Lower leg skin (tissue), 3 donors: ENCODE results near the gene BRF1.

ENCODE experiments used
- POLR2A ChIP-seq, 2 donors: fragments of 450-650 bp; IDR thresholded peaks; one replicate each; pipeline ENCODE4 v1.6.1; 2016 to 2017; ENCODE audit warnings: antibody characterized with exemption in 2 of 2, mild to moderate bottlenecking in 1 of 2, moderate library complexity in 1 of 2
- TF ChIP-seq, protein P1 (sequence below), 3 donors: fragments of 450-650 bp; IDR thresholded peaks; one replicate each; pipeline ENCODE4 v1.5.1; 2016; ENCODE audit warnings: antibody characterized with exemption in 3 of 3, mild to moderate bottlenecking in 3 of 3, moderate library complexity in 2 of 3

DNA sequence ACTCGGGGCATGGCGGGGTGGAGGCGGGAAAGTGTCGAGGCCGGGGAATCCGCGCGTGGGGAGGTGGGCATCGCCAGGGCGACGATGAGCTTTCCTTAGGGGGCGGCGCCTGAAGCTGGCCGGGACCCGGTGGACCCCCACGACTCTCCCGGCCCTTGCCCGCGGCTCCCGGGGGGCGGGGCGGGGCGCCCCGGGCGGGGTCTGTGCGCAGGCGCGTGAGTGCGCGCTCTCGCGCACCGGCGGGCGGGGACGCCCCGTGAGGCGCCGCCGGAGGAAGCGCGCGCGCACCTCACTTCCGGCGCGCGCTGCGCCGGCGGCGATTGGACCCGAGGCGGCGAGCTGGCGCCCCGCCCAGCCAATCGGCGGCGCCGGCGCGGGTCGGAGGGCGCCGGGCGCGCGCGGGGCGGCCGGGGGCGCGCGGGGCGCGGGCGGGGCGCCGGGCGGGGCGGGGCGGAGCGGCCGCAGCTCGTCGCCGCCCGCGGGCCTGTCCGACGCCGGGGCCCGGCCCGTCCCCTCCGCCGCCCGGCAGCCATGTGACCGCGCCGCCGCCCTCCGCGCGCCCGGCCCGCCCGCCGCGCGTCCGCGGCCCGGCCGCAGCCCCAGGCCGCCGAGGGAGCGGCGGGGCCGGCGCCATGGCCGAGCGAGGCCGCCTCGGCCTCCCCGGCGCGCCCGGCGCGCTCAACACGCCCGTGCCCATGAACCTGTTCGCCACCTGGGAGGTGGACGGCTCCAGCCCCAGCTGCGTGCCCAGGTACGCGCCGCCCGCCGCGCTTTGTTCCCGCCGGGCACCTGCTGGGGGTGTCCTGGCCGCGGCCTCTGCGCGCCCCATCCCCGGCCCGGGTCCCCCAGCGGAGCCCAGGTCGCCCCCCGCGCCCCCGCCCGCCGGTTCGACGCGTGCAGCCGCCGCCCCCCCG lies 13.7 kb upstream of the BRF1 start, which contains the start of gene PACS2:
- TF ChIP-seq, protein P1, sequence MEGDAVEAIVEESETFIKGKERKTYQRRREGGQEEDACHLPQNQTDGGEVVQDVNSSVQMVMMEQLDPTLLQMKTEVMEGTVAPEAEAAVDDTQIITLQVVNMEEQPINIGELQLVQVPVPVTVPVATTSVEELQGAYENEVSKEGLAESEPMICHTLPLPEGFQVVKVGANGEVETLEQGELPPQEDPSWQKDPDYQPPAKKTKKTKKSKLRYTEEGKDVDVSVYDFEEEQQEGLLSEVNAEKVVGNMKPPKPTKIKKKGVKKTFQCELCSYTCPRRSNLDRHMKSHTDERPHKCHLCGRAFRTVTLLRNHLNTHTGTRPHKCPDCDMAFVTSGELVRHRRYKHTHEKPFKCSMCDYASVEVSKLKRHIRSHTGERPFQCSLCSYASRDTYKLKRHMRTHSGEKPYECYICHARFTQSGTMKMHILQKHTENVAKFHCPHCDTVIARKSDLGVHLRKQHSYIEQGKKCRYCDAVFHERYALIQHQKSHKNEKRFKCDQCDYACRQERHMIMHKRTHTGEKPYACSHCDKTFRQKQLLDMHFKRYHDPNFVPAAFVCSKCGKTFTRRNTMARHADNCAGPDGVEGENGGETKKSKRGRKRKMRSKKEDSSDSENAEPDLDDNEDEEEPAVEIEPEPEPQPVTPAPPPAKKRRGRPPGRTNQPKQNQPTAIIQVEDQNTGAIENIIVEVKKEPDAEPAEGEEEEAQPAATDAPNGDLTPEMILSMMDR (IDR thresholded peaks at IDR 0.05), result no peak
- TF ChIP-seq POLR2A (IDR thresholded peaks at IDR 0.05), result no peak
